ENCODE measurements around the gene CNBD2. TPM values are rescaled to one million over a fixed set of nuclear protein-coding genes. Genes with fewer than 3 reads are reported as not detected.
A peak's percentile ranks its signal among the peaks of the same experiment; 100 is the strongest.
"Not testable (repeated sequence)": the region's sequence is repeated elsewhere in the genome, so short reads cannot be mapped to it uniquely, and the experiment has no call there.

CNBD2 gene
- total and polyA plus RNA-seq, 12 donors, result 2.1 to 18.0 (median 3.2) TPM

- DNase-seq (no peak), ATAC-seq (peak in 1 of 8 donors; percentile 28)
- no peak overlapping the region for H3K27ac ChIP-seq
- H3K4me3 ChIP-seq, result no peak overlapping the region
- no peaks in the 10 kb centered on the region for H3K9me3 ChIP-seq
- intact Hi-C loops (cut with DNase I), result no loop called here
- no peaks in the 10 kb centered on the region for H3K27me3 ChIP-seq
- H3K36me3 ChIP-seq, result peaks cover 0 to 25% (median 0%) of the 10 kb centered on the region in 9 donors
- WGBS, 2 donors, result 93% methylated on average over 10 of the region's 10 CpGs
- no peak for TF ChIP-seq CTCF (IDR thresholded peaks at IDR 0.05)
- peaks cover 4 to 41% (median 28%) of the 10 kb centered on the region in 9 donors for H3K4me1 ChIP-seq
These were observed 75.6 kb downstream of the CNBD2 start for GRCh38 chr20:36043892-36044515.

DNA sequence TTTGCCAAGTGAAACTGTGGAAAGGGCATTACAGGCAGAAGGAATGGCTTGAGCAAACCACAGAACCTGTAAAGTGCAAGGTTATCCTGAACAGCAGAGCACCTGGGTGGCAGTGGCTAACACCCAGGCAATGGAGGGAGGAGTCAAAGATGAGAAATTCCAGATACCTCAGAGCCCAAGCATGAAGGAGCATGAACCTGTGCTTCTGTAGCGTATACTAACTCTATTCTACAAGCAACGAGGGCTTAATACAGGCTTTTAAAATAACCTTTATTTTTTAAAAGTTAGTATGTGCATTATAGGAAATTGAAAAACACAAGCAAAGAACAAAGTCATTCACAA, 77.0 kb downstream of the CNBD2 start:
- Histone ChIP-seq H3K36me3 (peaks cover 0 to 25% (median 0%) of the 10 kb centered on the region in 9 donors), H3K27ac (no peak overlapping the region), H3K4me1 (peaks cover 4 to 43% (median 28%) of the 10 kb centered on the region in 9 donors), H3K9me3 (no peaks in the 10 kb centered on the region), H3K27me3 (no peaks in the 10 kb centered on the region), H3K4me3 (no peak overlapping the region)
- no peak for TF ChIP-seq CTCF (IDR thresholded peaks at IDR 0.05)
- ATAC-seq (no peak), DNase-seq (no peak)
- intact Hi-C loops (cut with DNase I), result no loop called here
- WGBS, 2 donors, result 80 to 81% methylated on average over 2 of the region's 2 CpGs

DNA sequence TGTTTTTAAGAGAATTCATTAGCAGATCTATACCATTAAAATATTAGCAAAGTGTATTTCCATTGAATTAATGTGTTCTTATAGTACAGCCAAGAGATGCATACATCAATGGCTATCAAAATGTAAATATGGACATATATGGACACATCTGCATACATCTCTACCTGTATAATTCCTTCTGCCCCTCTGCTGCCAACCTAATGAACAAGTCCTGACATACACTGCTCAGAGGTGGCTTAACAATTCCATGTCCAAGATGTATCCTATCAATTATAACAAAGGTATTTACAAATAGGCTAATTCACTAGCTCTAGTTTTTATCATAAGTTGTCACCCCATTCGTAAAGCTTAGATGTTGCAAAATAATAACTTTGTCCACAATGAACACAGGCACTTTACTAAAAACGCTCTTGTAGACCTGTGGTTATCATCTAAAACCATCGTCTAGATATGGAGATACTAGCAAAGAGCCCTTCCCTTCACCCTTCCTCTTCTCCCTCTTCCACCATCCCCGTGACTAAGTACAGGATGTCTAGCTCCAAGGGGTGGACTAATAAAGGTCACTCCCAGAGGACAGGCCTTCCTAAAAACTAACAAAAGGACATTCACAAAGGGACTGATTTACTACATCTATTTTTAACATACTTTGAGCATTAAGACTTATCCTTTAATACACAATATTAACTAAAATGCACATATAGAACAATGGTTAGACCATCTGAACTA, 77.8 kb downstream of the CNBD2 start:
- H3K4me3 ChIP-seq; H3K27me3 ChIP-seq; intact Hi-C loops (cut with DNase I); ATAC-seq; DNase-seq; H3K9me3 ChIP-seq; H3K27ac ChIP-seq: not testable (repeated sequence)
- WGBS, 2 donors, result 43 to 46% methylated on average over 4 of the region's 4 CpGs
- H3K36me3 ChIP-seq, result peaks cover 0 to 25% (median 0%) of the 10 kb centered on the region in 9 donors
- peaks cover 4 to 46% (median 32%) of the 10 kb centered on the region in 9 donors for H3K4me1 ChIP-seq

GRCh38 chr20:36049408-36049807, 81.0 kb downstream of the CNBD2 start:
- WGBS, 2 donors, result 2 to 3% methylated on average over 2 of the region's 2 CpGs
- intact Hi-C loops (cut with DNase I); H3K27me3 ChIP-seq; DNase-seq; H3K9me3 ChIP-seq; ATAC-seq: not testable (repeated sequence)
- H3K4me1 ChIP-seq, result peaks cover 4 to 50% (median 35%) of the 10 kb centered on the region in 9 donors
- H3K36me3 ChIP-seq, result peaks cover 0 to 25% (median 0%) of the 10 kb centered on the region in 9 donors
- H3K27ac ChIP-seq, result peak overlapping the region in 3 of 10 donors; percentile 26 to 97 (median 36)
- H3K4me3 ChIP-seq, result peak overlapping the region; percentile 77 to 100 (median 99)

DNA sequence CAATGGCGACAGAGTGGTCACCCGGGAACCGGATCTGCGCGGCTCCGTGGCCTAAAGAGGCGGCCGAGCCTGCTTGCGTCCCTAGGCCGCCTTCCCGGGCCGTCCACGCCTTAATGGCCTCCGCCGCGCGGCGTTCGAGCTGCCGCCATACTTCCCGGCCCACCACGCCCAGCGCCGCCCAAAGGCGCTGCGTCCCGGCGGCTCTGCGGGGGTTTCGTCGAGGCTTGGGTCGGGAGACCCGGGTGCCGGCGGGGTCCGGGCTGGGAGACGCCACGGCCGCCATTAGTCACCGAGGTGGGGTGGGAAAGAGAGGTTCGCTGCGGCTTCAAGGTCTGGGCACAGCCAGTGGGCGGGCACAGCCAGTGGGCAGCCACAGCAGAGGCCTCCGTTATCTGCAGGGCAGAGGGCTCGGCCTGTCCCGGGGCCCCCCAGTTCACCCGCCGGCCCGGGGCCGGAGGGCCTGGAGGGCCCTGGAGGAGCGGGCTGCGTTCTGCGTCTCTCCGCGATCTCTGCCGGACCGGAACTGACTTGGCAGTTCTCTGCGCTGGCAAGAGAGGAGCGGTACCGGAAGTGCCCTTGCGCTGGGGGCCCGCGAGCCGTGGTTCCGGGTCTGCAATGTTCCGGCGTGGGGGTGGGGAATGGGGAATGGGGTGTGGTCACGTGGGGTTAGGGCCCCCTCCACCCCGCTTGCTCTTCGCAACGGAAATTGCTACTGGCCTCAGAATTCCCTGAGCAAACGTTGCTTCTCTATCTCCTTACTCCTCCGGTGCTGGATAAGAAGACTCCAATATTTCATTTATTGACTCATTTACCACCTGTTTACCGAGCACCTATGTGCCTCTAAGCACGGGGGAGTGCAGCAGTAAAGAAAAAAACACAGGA, 82.3 kb downstream of the CNBD2 start:
- H3K9me3 ChIP-seq, result no peaks in the 10 kb centered on the region
- peaks cover 0 to 19% (median 0%) of the 10 kb centered on the region in 9 donors for H3K36me3 ChIP-seq
- intact Hi-C loops (cut with DNase I), result loop anchor here in 2 of 10 donors (1.0 to 2.0 kb wide), 2 partner anchors 14 kb away; no protein-coding TSS in a partner anchor
- 0 to 1% methylated on average over 74 to 75 of the region's 75 CpGs for WGBS, 2 donors
- H3K27me3 ChIP-seq, result no peaks in the 10 kb centered on the region
- peak overlapping the region; percentile 77 to 100 (median 99) for H3K4me3 ChIP-seq
- H3K4me1 ChIP-seq, result peaks cover 4 to 44% (median 35%) of the 10 kb centered on the region in 9 donors
- H3K27ac ChIP-seq, result peak overlapping the region; percentile 96 to 100 (median 100)
- peak in 1 of 9 donors; percentile 3 for TF ChIP-seq CTCF (IDR thresholded peaks at IDR 0.05)
- ATAC-seq (peak; percentile 99), DNase-seq (peak; percentile 91)
